Measurements from ENCODE around the gene BANK1.

Gene BANK1

DNA sequence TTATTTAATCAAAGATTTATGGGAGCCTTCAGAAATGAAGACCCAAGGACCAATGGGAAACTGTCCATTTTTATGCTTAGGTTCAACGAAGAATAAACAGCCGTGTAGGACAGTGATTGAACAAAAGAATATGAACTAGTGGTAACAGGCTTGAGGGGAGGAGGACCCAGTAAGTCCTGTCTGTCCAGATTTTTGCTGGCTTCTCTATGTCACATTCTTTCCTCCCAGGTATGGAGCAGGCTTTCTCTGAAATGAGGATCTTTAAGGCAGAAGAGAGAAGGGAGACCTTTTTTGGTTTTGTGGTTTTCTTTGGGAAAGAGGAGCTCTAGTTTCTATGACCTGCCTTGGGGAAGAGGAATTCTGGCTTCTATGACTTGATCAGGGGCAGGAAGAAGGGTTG lies 74.1 kb downstream of the BANK1 start:
- TF ChIP-seq YY1 (IDR thresholded peaks at IDR 0.05; ENCODE audit: low read depth) (no peak), TEAD4 (IDR thresholded peaks at IDR 0.05) (peak; percentile 67)

DNA sequence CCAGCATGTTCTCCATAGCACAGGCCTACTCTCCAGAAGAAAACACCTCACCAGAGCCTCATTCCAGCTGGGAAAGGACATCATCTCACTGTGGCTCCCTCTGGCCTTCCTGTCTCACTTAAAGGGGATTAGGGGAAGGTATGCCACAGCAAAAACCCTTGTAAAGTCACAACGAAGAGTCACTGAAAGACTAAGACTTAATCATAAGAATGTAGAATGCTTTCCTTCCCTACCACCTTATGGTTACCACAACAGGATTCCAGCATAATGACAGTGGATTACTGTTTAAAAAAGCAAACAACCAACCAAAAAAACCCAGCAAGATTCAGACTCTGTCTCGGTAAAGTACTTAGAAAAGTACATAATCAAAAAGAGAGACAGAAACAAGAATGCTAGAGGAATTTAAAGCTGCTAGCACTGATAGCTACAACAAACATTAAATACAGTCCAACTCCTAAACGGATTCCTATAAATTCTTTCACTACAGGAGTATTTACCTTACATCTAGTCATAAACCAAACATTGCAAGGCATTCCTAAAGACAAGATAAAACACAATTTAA lies 75.1 kb downstream of the BANK1 start:
- TF ChIP-seq YY1 (IDR thresholded peaks at IDR 0.05; ENCODE audit: low read depth), result no peak
- TF ChIP-seq ZBTB7A (IDR thresholded peaks at IDR 0.05; ENCODE audit: low read depth), result no peak
- no peak for TF ChIP-seq FOXM1 (IDR thresholded peaks at IDR 0.05; ENCODE audit: borderline replicate concordance, low read depth)
- no peak for TF ChIP-seq NFIC (IDR thresholded peaks at IDR 0.05)
- no peak for TF ChIP-seq MAX (IDR thresholded peaks at IDR 0.05)

DNA sequence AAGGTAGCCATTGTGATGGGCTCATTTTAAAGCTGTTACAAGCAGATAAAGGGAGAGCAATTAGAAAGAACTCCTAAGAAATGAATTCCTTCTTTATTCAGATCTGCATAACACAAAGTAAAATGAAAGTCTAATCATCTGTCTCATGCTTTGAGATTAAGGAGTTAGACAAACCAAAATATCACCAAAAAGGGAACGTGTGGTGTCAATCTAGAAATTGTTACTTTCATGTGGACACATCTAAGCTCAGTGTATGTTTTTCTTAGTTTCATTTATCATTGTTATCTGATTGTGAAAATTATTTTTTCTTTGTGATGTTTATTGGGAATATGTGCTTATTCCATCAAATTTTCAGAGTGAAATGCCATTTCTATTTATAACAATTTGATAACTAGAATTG lies 80.3 kb downstream of the BANK1 start:
- TF ChIP-seq, protein P1, sequence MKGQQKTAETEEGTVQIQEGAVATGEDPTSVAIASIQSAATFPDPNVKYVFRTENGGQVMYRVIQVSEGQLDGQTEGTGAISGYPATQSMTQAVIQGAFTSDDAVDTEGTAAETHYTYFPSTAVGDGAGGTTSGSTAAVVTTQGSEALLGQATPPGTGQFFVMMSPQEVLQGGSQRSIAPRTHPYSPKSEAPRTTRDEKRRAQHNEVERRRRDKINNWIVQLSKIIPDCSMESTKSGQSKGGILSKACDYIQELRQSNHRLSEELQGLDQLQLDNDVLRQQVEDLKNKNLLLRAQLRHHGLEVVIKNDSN (IDR thresholded peaks at IDR 0.05), result no peak
- TF ChIP-seq EGR1 (IDR thresholded peaks at IDR 0.05), result no peak
- TF ChIP-seq TCF12 (IDR thresholded peaks at IDR 0.05; ENCODE audit: low read depth), result no peak
- TF ChIP-seq TAF1 (IDR thresholded peaks at IDR 0.05; ENCODE audit: low read depth), result no peak
- no peak for TF ChIP-seq TEAD4 (IDR thresholded peaks at IDR 0.05)

- TF ChIP-seq, protein P1 (IDR thresholded peaks at IDR 0.05), result no peak
- TF ChIP-seq NFIC (IDR thresholded peaks at IDR 0.05), result no peak
- no peak for TF ChIP-seq TEAD4 (IDR thresholded peaks at IDR 0.05)
- TF ChIP-seq TAF1 (IDR thresholded peaks at IDR 0.05; ENCODE audit: low read depth), result no peak
- no peak for TF ChIP-seq RAD21 (IDR thresholded peaks at IDR 0.05; ENCODE audit: low read depth)
Observed at GRCh38 chr4:101871962-101872676, 81.6 kb downstream of the BANK1 start.

GRCh38 chr4:101885574-101885973 lies 95.0 kb downstream of the BANK1 start:
- no peak for TF ChIP-seq EGR1 (IDR thresholded peaks at IDR 0.05)
- TF ChIP-seq YY1 (IDR thresholded peaks at IDR 0.05; ENCODE audit: low read depth), result no peak
- TF ChIP-seq TEAD4 (IDR thresholded peaks at IDR 0.05), result no peak
- TF ChIP-seq, protein P1 (IDR thresholded peaks at IDR 0.05), result no peak
- no peak for TF ChIP-seq TAF1 (IDR thresholded peaks at IDR 0.05; ENCODE audit: low read depth)
- TF ChIP-seq ZBTB7A (IDR thresholded peaks at IDR 0.05; ENCODE audit: low read depth), result no peak
- no peak for TF ChIP-seq CREB1 (IDR thresholded peaks at IDR 0.05; ENCODE audit: low read depth)
- TF ChIP-seq MAX (IDR thresholded peaks at IDR 0.05), result no peak
- no peak for TF ChIP-seq EP300 (IDR thresholded peaks at IDR 0.05; ENCODE audit: borderline replicate concordance)
- TF ChIP-seq REST (IDR thresholded peaks at IDR 0.05; ENCODE audit: low read depth), result no peak
- TF ChIP-seq CEBPB (IDR thresholded peaks at IDR 0.05), result no peak

- no peak for TF ChIP-seq YY1 (IDR thresholded peaks at IDR 0.05; ENCODE audit: low read depth)
- no peak for TF ChIP-seq NFIC (IDR thresholded peaks at IDR 0.05)
- no peak for TF ChIP-seq REST (IDR thresholded peaks at IDR 0.05; ENCODE audit: low read depth)
- TF ChIP-seq RAD21 (IDR thresholded peaks at IDR 0.05; ENCODE audit: low read depth), result no peak
- no peak for TF ChIP-seq CEBPB (IDR thresholded peaks at IDR 0.05)
Observed at GRCh38 chr4:101886826-101887225, 96.3 kb downstream of the BANK1 start.

All from Ishikawa (cell line).